Measurements from ENCODE around the gene SETBP1. TPM values are rescaled to one million over a fixed set of nuclear protein-coding genes. Genes with fewer than 3 reads are reported as not detected.

SETBP1 gene
- total and polyA plus RNA-seq, 2 of the 13 experiments (the other 11 are each of a cell fraction or from before 2014, with no cell fraction given), result 0.18 to 0.65 TPM

- 0% methylated on average over 1 of the region's 1 CpG for WGBS (ENCODE audit: low lambda C conversion rate)
- no peak for FAIRE-seq
These were observed 423.3 kb downstream of the SETBP1 start for GRCh38 chr18:45104049-45104395.

GRCh38 chr18:45106331-45106774 lies 425.7 kb downstream of the SETBP1 start:
- no peak overlapping the region for H2AFZ ChIP-seq (ENCODE audit: low read length)
- TF ChIP-seq NFKB2 (CRISPR knock-in tag; IDR thresholded peaks at IDR 0.05; ENCODE audit: borderline replicate concordance) (no peak), HNF1B (CRISPR knock-in tag; IDR thresholded peaks at IDR 0.05) (no peak), ZFP36 (IDR thresholded peaks at IDR 0.05; ENCODE audit: borderline replicate concordance, low read depth, low read length, partially characterized antibody) (no peak), ZEB1 (IDR thresholded peaks at IDR 0.05; ENCODE audit: insufficient replicate concordance, low read depth) (no peak), SKIL (CRISPR knock-in tag; IDR thresholded peaks at IDR 0.05; ENCODE audit: borderline replicate concordance) (no peak), ZNF562 (CRISPR knock-in tag; IDR thresholded peaks at IDR 0.05; ENCODE audit: borderline replicate concordance) (no peak), KDM4B (CRISPR knock-in tag; IDR thresholded peaks at IDR 0.05) (no peak), ZNF629 (CRISPR knock-in tag; conservative IDR thresholded peaks at IDR 0.05) (no peak), ZNF563 (CRISPR knock-in tag; IDR thresholded peaks at IDR 0.05) (no peak), ZNF746 (CRISPR knock-in tag; IDR thresholded peaks at IDR 0.05) (no peak)
- intact Hi-C loops (cut with micrococcal nuclease; ENCODE audit: unreplicated experiment), result no loop called here
- CTCF ChIA-PET (ENCODE audit: low intra/inter-chr PET ratio, low total read pairs), result no interaction called here
- H3K27me3 ChIP-seq (ENCODE audit: control insufficient read depth in 1 of 2, insufficient read depth in 2 of 2, low read length in 2 of 2), result no peaks in the 10 kb centered on the region
- FAIRE-seq (no peak), DNase-seq (ENCODE audit: low spot score) (no peak), ATAC-seq (no peak)
- no peak overlapping the region for H3K4me3 ChIP-seq (replicated peaks in 1 of 3; ENCODE audit: insufficient read depth in 1 of 3, low read depth in 2 of 3, low read length in 3 of 3)
- H3K9me3 ChIP-seq (ENCODE audit: low read length), result 0 out of 2 replicates have a peak, but pooled peaks cover 3% of the 10 kb centered on the region
- no peaks in the 10 kb centered on the region for H4K20me1 ChIP-seq (ENCODE audit: insufficient read depth, low read length)
- WGBS (ENCODE audit: low lambda C conversion rate), result 0% methylated on average over 2 of the region's 2 CpGs
- H3K4me1 ChIP-seq (ENCODE audit: insufficient read depth, low read length), result no peaks in the 10 kb centered on the region
- H3K4me2 ChIP-seq (ENCODE audit: low read depth, low read length), result no peak overlapping the region
- H3K9ac ChIP-seq (ENCODE audit: insufficient read depth, low read depth, low read length), result no peak overlapping the region
- no peaks in the 10 kb centered on the region for H3K36me3 ChIP-seq (replicated peaks in 1 of 2; ENCODE audit: control insufficient read depth in 1 of 2, insufficient read depth in 2 of 2, low read length in 2 of 2)
- no TSS peak for BruUV-seq (replicated peaks)
- POLR2A ChIA-PET, result no interaction called here
- no peaks in the 10 kb centered on the region for H3K79me2 ChIP-seq (ENCODE audit: insufficient read depth, low read length)
- H3K27ac ChIP-seq (ENCODE audit: extremely low read length, insufficient read depth, low read length), result no peak overlapping the region
- in situ Hi-C loops (cut with HindIII; ENCODE audit: extremely low pct_ligation_motif_present, low pct_unique_long_range_greater_than_20kb), result no loop called here

More at GRCh38 chr18:45104049-45104395, 423.3 kb downstream of the SETBP1 start:
- CTCF ChIA-PET (ENCODE audit: low intra/inter-chr PET ratio, low total read pairs), result no interaction called here
- H3K4me2 ChIP-seq (ENCODE audit: low read depth, low read length), result no peak overlapping the region
- no peak for TF ChIP-seq ZNF879 (CRISPR knock-in tag; IDR thresholded peaks at IDR 0.05)
- H3K36me3 ChIP-seq (replicated peaks in 1 of 2; ENCODE audit: control insufficient read depth in 1 of 2, insufficient read depth in 2 of 2, low read length in 2 of 2), result no peaks in the 10 kb centered on the region
- no peaks in the 10 kb centered on the region for H3K4me1 ChIP-seq (ENCODE audit: insufficient read depth, low read length)
- H3K9ac ChIP-seq (ENCODE audit: insufficient read depth, low read depth, low read length), result no peak overlapping the region
- no peak overlapping the region for H3K27ac ChIP-seq (ENCODE audit: extremely low read length, insufficient read depth, low read length)
- DNase-seq (ENCODE audit: low spot score) (no peak), ATAC-seq (no peak)
- no peaks in the 10 kb centered on the region for H4K20me1 ChIP-seq (ENCODE audit: insufficient read depth, low read length)
- intact Hi-C loops (cut with micrococcal nuclease; ENCODE audit: unreplicated experiment) (no loop called here), in situ Hi-C loops (cut with HindIII; ENCODE audit: extremely low pct_ligation_motif_present, low pct_unique_long_range_greater_than_20kb) (no loop called here)
- no peak overlapping the region for H2AFZ ChIP-seq (ENCODE audit: low read length)
- H3K4me3 ChIP-seq (replicated peaks in 1 of 3; ENCODE audit: insufficient read depth in 1 of 3, low read depth in 2 of 3, low read length in 3 of 3), result no peak overlapping the region
- no TSS peak for BruUV-seq (replicated peaks)
- H3K79me2 ChIP-seq (ENCODE audit: insufficient read depth, low read length), result no peaks in the 10 kb centered on the region
- H3K9me3 ChIP-seq (ENCODE audit: low read length), result 0 out of 2 replicates have a peak, but pooled peaks cover 3% of the 10 kb centered on the region
- POLR2A ChIA-PET, result no interaction called here
- H3K27me3 ChIP-seq (ENCODE audit: control insufficient read depth in 1 of 2, insufficient read depth in 2 of 2, low read length in 2 of 2), result no peaks in the 10 kb centered on the region
